Urinary bladder (tissue), 4 donors: Measurements from ENCODE around the gene PIK3AP1. TPM values are rescaled to one million over a fixed set of nuclear protein-coding genes. Genes with fewer than 3 reads are reported as not detected.
"Not testable (repeated sequence)": the region's sequence is repeated elsewhere in the genome, so short reads cannot be mapped to it uniquely, and the experiment has no call there.

Experiments
- DNase-seq: peaks from one replicate; pipeline ENCODE4 v3.0.0-alpha.2; 2015; ENCODE audit errors: extremely low spot score
- H3K27ac ChIP-seq: one replicate; pipeline ENCODE4 v1.5.1; 2013; ENCODE audit warnings: low read depth, mild to moderate bottlenecking, moderate library complexity
- H3K36me3 ChIP-seq: one replicate; pipeline ENCODE4 v1.6.1; 2013; ENCODE audit warnings: mild to moderate bottlenecking, moderate library complexity; ENCODE audit not compliant: insufficient read depth
- H3K4me1 ChIP-seq: one replicate; pipeline ENCODE4 v1.6.1; 2013; ENCODE audit warnings: mild to moderate bottlenecking, moderate library complexity; ENCODE audit not compliant: insufficient read depth
- H3K4me3 ChIP-seq: one replicate; pipeline ENCODE4 v1.5.1; 2013; ENCODE audit warnings: low read depth, low read length
- WGBS: extraction: QIAGEN DNeasy Blood & Tissue Kit; methylation state at CpG from one replicate; pipeline ENCODE4 v1.1.7; 2013; 5-methylcytosine and 5-hydroxymethylcytosine counted together
- polyA plus RNA-seq: library from polyadenylated mRNA; stranded (reverse); fragments of 200-250 nt; gene quantifications from one replicate; pipeline ENCODE4 v1.2.3, GENCODE V29; 2013
- total RNA-seq: library from RNA; depleted of rRNA; stranded (reverse); fragments of >200 nt; gene quantifications from one replicate; pipeline ENCODE4 v1.2.3, GENCODE V29; 2014
- donor health status: healthy with polysubstance abuse.
- donor health status: healthy.

Gene PIK3AP1
- total RNA-seq (6.6 TPM), polyA plus RNA-seq (3.7 TPM)

DNA sequence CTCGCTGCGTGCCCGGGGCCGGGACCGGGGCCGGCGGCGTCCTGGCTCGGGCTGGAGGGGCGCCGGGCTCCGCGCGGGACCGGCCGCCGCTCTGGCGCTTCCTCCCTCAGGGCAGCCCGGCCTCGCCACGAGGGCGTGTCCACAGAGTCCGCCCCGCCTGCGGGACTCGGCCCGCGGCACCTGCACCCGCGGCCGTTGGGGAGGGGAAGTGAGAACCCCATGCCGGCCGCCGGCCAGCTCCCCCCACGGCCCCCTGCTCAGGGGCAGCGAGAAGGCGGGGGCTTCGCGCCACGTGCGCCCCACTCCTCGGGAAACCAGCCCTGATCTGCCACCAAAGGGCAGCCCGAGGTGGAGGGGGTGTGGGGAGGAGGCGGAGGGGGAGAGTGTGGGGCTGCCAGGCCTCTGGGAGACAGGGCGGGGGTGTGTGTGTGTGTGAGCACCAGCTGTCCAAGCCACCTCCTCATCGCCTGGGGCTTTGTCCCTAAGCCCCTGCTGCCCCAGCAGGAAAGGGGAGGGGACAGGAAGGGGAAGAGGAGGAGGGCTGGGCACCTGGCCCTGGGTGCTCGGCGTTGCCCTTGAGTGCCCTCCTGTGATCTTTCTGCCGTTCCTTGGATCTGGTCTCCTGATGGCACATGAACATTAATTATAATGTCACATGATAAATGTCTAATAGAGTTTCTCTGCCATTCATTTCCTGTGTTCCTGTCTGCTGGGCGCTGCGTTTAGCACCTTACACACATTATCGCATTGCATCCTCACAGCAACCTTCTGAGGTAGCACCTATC, at the start of gene PIK3AP1:
PIK3AP1 (minus strand) TSS at position 93 of the 785 bp plus-strand sequence. CDS start 120 bp downstream, outside the sequence.
- DNase-seq, result no peak
- H3K4me1 ChIP-seq, result no peaks in the 10 kb centered on the region
- H3K4me3 ChIP-seq, result peak within 1 kb of the TSS; percentile 49
- 3% methylated on average over 52 of the region's 52 CpGs for WGBS
- no peak within 1 kb of the TSS for H3K27ac ChIP-seq
- no peaks in the 10 kb centered on the region for H3K36me3 ChIP-seq

DNA sequence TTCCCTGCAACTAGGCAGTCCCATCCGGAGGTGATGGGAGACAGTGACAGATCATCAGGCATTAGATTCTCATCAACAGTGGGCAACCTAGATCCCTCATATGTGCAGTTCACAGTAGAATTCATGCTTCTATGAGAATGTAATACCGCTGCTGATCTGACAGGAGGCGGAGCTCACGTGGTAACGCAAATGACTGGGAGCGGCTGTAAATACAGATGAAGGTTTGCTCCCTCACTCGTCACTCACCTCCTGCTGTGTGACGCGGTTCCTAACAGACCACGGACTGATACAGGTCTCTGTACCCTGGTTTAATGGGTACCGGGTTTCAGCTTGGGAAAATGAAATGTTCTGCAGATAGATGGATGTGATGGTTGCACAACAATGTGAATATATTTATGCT, 47.8 kb upstream of the PIK3AP1 start:
- H3K27ac ChIP-seq, result no peak overlapping the region
- H3K4me3 ChIP-seq, result no peak overlapping the region
- H3K36me3 ChIP-seq, result no peaks in the 10 kb centered on the region
- no peaks in the 10 kb centered on the region for H3K4me1 ChIP-seq
- WGBS, result 92% methylated on average over 11 of the region's 11 CpGs
- no peak for DNase-seq

- no peak for DNase-seq
- Histone ChIP-seq H3K4me1 (no peaks in the 10 kb centered on the region), H3K27ac (no peak overlapping the region), H3K4me3 (no peak overlapping the region), H3K36me3 (no peaks in the 10 kb centered on the region)
- WGBS, result 75% methylated on average over 2 of the region's 2 CpGs
Observed at GRCh38 chr10:96767611-96768010, 47.3 kb upstream of the PIK3AP1 start.

DNA sequence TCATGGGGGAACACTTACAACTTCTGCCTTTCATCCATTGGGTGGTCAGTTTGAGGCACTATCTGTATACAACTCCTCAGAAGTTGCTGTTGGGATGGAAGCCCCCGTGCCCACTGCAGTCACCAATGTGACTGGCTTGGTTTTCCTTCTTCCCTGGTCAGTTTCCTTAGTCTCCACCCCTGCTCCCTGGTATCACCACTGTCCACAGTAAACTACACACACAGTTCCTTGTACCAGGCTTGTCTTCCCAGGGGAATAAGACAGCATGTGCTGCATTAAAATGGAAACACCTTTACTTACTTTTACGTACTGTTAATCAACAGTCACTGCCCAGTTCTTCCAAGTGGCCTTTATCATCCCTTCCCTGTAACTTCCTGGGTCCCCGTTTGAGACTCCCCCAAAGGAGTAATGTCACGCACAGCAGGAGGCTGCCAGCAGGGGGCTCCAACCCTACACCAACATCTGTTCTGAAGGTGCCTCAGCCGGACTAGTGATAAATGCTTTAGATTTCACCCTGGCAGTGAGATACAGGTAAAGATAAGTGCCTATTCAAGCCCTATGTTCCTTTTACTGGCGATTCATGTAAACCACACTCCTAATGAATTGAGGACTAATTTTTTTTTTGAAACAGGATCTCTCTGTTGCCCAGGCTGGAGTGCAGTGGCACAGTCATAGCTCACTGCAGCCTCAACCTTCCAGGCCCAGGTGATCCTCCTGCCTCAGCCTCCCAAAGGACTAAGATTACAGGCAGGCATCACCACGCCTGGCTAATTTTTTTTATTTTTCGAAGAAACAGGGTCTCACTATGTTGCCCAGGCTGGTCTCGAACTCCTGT, 45.3 kb upstream of the PIK3AP1 start:
- Histone ChIP-seq H3K36me3 (no peaks in the 10 kb centered on the region), H3K4me1 (no peaks in the 10 kb centered on the region), H3K27ac (no peak overlapping the region), H3K4me3 (no peak overlapping the region)
- 57% methylated on average over 9 of the region's 9 CpGs for WGBS
- no peak for DNase-seq

- H3K4me3 ChIP-seq, result no peak overlapping the region
- 60% methylated on average over 4 of the region's 4 CpGs for WGBS
- H3K36me3 ChIP-seq, result no peaks in the 10 kb centered on the region
- no peak for DNase-seq
- no peaks in the 10 kb centered on the region for H3K4me1 ChIP-seq
- no peak overlapping the region for H3K27ac ChIP-seq
Observed at GRCh38 chr10:96764425-96765060, 44.2 kb upstream of the PIK3AP1 start.

DNA sequence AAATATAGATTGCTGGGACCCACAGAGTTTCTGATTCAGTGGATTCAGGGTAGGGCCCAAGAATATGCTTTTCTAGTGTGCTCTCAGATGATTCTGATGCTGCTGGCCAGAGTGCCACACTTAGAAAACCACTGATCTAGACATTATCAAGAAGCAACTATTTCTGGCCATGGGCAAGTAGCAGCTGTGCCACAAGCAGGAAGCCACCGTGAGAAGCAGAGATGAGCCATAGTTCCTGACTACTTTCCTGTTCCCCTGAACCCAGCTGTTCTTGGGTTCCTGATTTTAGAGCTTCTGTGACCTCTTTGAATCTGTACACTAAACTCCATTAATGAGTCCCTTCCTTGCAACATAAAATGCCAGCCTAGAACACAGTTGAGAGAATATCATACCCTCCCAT, 38.1 kb upstream of the PIK3AP1 start:
- H3K36me3 ChIP-seq, result no peaks in the 10 kb centered on the region
- WGBS, result 52% methylated on average over 1 of the region's 1 CpG
- H3K4me3 ChIP-seq, result no peak overlapping the region
- no peaks in the 10 kb centered on the region for H3K4me1 ChIP-seq
- H3K27ac ChIP-seq, result no peak overlapping the region
- DNase-seq, result no peak

- H3K27ac ChIP-seq, result no peak overlapping the region
- no peaks in the 10 kb centered on the region for H3K36me3 ChIP-seq
- no peak for DNase-seq
- no peak overlapping the region for H3K4me3 ChIP-seq
- WGBS, result 78% methylated on average over 5 of the region's 5 CpGs
- H3K4me1 ChIP-seq, result no peaks in the 10 kb centered on the region
Observed at GRCh38 chr10:96756111-96756903, 36.0 kb upstream of the PIK3AP1 start.

GRCh38 chr10:96753956-96754355, 33.6 kb upstream of the PIK3AP1 start:
- Histone ChIP-seq H3K4me1 (no peaks in the 10 kb centered on the region), H3K27ac (no peak overlapping the region), H3K4me3 (no peak overlapping the region), H3K36me3 (no peaks in the 10 kb centered on the region)
- no peak for DNase-seq
- WGBS, result 31% methylated on average over 1 of the region's 1 CpG

DNA sequence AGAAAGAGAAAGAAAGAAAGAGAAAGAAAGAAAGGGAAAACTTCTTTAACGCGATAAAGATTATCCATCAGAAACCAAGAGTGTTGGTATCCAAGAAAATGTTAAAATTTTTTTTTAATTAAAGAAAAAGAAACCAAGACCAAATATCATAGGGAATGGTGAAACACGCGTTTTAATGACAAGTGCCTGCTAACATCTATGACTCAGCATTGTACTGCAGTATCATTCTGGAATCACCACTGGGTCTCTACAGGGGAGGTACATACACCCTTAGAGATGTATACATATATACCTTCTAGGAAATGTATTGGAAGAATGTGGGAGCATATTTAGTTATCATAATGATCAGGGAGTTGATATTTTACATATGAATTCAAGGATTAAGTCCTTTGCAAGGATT, 32.1 kb upstream of the PIK3AP1 start:
- no peaks in the 10 kb centered on the region for H3K4me1 ChIP-seq
- DNase-seq, result no peak
- H3K4me3 ChIP-seq, result no peak overlapping the region
- WGBS, result 83% methylated on average over 4 of the region's 4 CpGs
- no peaks in the 10 kb centered on the region for H3K36me3 ChIP-seq
- H3K27ac ChIP-seq, result no peak overlapping the region

DNA sequence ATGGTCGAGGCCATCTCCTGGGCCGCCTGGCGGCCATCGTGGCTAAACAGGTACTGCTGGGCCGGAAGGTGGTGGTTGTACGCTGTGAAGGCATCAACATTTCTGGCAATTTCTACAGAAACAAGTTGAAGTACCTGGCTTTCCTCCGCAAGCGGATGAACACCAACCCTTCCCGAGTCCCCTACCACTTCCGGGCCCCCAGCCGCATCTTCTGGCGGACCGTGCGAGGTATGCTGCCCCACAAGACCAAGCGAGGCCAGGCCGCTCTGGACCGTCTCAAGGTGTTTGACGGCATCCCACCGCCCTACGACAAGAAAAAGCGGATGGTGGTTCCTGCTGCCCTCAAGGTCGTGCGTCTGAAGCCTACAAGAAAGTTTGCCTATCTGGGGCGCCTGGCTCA, 30.0 kb upstream of the PIK3AP1 start:
- DNase-seq, H3K36me3 ChIP-seq, H3K4me1 ChIP-seq, H3K27ac ChIP-seq, H3K4me3 ChIP-seq: not testable (repeated sequence)
- 98% methylated on average over 23 of the region's 24 CpGs for WGBS

DNA sequence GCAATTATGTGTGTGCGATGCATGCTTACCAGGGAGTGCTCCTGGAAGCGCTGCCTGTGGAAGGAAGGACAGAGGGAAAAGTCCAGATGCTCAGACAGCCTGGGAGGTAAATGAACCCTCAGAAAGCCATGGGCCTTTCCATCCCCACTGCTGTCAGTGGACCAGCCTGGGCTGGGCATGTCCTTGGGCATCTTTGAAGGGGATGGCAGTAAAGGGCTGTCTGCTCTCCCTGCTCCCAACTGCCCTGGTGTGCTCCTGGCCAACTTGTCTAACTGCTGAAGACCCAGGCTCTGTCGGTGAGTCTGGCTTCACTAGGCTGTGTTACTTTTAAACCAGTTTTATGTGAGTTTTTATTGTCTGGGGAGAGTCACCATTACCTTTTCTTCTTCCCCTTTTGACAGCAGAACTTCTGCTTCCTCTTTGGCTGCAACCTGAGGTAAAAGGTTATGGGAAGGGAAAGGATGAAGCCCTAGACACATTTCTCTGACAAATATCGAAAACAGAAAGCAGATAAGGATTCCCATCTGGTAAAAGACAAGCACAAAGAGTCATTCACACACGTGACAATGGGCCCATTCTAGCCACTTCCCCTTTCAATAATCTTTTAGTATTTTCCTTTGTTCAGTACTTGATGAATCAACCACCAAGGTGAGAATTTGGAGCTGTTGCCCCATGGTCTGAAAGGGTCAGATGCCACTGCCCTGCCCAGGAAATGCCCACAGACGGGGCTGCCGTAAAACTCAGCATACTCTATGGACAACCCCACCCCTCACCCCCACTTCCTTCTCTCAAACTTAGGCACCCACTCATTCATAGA, 27.6 kb upstream of the PIK3AP1 start:
- WGBS, result 55% methylated on average over 7 of the region's 7 CpGs
- H3K4me1 ChIP-seq, result no peaks in the 10 kb centered on the region
- no peak overlapping the region for H3K27ac ChIP-seq
- no peak overlapping the region for H3K4me3 ChIP-seq
- no peak for DNase-seq
- no peaks in the 10 kb centered on the region for H3K36me3 ChIP-seq

GRCh38 chr10:96746503-96746902, 26.2 kb upstream of the PIK3AP1 start:
- H3K4me1 ChIP-seq, result no peaks in the 10 kb centered on the region
- H3K27ac ChIP-seq, result no peak overlapping the region
- DNase-seq, result no peak
- H3K4me3 ChIP-seq, result no peak overlapping the region
- 71% methylated on average over 3 of the region's 3 CpGs for WGBS
- no peaks in the 10 kb centered on the region for H3K36me3 ChIP-seq
